ENCODE measurements around the gene TNRC18. TPM values are rescaled to one million over a fixed set of nuclear protein-coding genes. Genes with fewer than 3 reads are reported as not detected.
"Not testable (repeated sequence)": the region's sequence is repeated elsewhere in the genome, so short reads cannot be mapped to it uniquely, and the experiment has no call there.

The TNRC18 gene
- total RNA-seq, 6 experiments from 2014 or later = 70.6 to 87.1 (median 79.9) TPM

DNA sequence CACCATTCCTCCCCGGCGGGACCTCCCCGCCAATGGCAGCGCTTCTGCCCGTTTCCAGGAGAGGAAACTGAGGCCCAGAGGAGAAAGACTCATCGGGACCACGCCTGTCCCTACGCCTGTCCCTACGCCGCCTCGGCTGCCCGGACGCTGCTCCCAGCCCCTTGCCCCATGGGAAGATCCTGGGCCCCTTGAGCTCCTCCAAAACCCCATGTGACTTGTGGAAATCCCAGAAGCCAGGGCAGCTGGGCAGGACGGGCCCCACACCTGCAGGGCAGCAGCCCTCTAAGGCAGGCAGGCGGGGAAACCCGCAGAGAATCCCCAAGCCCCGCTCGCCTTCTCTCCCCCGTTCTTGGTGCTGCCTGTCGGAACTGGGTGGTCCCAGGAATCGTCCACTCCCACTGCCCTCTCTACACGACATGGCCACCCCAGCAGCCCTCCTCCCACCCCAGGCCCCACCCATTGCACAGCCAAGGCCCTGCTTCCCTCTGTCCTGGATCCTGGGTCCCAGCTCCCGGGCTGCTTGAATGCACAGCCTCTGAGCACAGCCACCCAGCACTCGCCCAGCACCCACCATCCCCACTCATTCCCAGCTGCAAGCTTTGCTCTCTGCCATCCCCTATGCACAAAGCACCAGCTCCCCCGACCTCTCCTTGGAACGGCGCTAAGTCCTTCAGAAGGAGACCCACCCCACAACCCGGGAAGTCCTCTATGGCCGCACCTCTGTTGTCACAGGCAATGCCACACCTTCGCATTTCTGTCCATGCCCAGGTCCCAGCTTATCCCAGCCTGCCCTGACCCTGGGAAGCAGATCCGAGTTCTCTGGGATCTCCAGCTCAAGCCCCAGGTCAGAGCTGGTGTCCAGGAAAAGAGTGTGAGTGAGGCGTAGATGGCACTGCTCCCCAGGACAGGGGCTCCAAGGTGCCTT, 90.3 kb downstream of the TNRC18 start:
- Mint-ChIP-seq H3K36me3 (ENCODE audit: low read depth) (peaks cover 28% of the 10 kb centered on the region), H3K4me3 (no peak overlapping the region), H3K4me1 (ENCODE audit: low read depth) (no peaks in the 10 kb centered on the region), H3K9me3 (no peaks in the 10 kb centered on the region), H3K27me3 (ENCODE audit: insufficient read depth) (peaks cover 8% of the 10 kb centered on the region), H3K27ac (no peak overlapping the region)
- no peak for DNase-seq
- TF ChIP-seq, protein P1, sequence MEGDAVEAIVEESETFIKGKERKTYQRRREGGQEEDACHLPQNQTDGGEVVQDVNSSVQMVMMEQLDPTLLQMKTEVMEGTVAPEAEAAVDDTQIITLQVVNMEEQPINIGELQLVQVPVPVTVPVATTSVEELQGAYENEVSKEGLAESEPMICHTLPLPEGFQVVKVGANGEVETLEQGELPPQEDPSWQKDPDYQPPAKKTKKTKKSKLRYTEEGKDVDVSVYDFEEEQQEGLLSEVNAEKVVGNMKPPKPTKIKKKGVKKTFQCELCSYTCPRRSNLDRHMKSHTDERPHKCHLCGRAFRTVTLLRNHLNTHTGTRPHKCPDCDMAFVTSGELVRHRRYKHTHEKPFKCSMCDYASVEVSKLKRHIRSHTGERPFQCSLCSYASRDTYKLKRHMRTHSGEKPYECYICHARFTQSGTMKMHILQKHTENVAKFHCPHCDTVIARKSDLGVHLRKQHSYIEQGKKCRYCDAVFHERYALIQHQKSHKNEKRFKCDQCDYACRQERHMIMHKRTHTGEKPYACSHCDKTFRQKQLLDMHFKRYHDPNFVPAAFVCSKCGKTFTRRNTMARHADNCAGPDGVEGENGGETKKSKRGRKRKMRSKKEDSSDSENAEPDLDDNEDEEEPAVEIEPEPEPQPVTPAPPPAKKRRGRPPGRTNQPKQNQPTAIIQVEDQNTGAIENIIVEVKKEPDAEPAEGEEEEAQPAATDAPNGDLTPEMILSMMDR (IDR thresholded peaks at IDR 0.05) = no peak

DNA sequence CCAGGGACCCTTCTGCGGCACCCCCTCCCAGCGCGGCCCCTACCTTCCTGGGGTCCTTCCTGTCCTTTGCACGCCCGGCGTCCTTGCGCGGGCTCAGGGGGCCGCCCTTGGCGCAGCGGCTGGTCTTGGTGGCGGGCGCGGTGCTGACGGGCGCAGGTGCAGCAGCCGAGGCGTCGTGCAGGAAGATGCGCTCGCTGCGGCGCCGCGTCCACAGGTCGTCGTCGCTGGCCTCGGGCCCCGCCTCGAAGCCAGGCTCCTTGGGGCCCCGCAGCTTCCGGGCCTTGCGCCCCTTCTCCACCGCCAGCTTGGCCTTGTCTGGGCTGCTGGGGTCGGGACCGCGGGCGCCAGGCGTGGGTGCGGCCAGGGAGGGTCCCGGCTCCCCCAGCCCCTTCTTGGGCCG, 91.1 kb downstream of the TNRC18 start:
- Mint-ChIP-seq H3K36me3 (ENCODE audit: low read depth) (peaks cover 28% of the 10 kb centered on the region), H3K9me3 (no peaks in the 10 kb centered on the region)
- DNase-seq = no peak

DNA sequence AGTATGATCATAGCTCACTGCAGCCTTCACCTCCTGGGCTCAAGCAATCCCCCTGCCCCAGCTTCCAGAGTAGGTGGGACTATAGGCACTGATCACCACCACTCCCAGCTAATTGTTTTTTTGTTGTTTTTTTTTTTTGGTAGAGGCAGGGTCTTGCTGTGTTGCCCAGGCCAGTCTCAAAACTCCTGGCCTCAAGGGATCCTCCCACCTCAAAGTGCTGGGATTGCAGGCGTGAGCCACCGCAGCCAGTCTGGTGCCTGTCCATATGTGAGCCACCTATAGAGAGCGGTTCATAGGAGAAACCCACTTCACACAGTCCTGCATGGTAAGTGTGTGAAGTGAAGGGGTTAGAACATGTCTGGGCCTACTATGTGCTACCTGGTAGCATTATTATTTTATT, 93.3 kb downstream of the TNRC18 start:
- Mint-ChIP-seq H3K4me3 (no peak overlapping the region), H3K27ac (no peak overlapping the region), H3K4me1 (ENCODE audit: low read depth) (peaks cover 11% of the 10 kb centered on the region), H3K27me3 (ENCODE audit: insufficient read depth) (peaks cover 7% of the 10 kb centered on the region), H3K36me3 (ENCODE audit: low read depth) (peaks cover 20% of the 10 kb centered on the region), H3K9me3 (no peaks in the 10 kb centered on the region)
- no peak for DNase-seq
- TF ChIP-seq, protein P1 (IDR thresholded peaks at IDR 0.05) = no peak

More for the DNA sequence above, 91.1 kb downstream of the TNRC18 start:
- TF ChIP-seq, protein P1 (IDR thresholded peaks at IDR 0.05) = no peak
- Mint-ChIP-seq H3K4me3 (no peak overlapping the region), H3K27ac (no peak overlapping the region), H3K4me1 (ENCODE audit: low read depth) (peaks cover 3% of the 10 kb centered on the region), H3K27me3 (ENCODE audit: insufficient read depth) (peaks cover 8% of the 10 kb centered on the region)

DNA sequence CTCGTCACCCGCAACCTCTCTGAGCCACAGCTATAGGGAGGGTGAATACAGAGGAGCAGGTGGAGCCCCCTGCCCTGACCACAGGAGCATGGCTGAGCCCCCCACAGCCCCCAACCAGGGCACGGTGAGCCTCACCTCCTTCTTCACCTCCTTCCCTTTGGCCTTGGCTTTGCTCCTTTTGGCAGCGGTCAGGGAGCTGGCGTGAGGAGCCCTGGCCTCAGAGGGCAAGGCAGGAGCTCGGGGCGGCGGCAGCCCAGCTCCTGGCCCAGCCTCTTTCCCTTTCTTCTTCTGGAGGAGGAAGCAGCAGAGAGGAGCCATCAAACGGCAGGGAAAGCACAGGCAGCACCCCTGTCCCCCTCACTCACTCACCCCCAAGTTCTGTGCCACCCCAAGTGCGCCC, 98.7 kb downstream of the TNRC18 start:
- peaks cover 2% of the 10 kb centered on the region for H3K9me3 Mint-ChIP-seq
- H3K4me1 Mint-ChIP-seq (ENCODE audit: low read depth) = peaks cover 11% of the 10 kb centered on the region
- no peak overlapping the region for H3K27ac Mint-ChIP-seq
- no peak for DNase-seq
- H3K36me3 Mint-ChIP-seq (ENCODE audit: low read depth) = peaks cover 28% of the 10 kb centered on the region
- H3K27me3 Mint-ChIP-seq (ENCODE audit: insufficient read depth) = peaks cover 13% of the 10 kb centered on the region
- H3K4me3 Mint-ChIP-seq = no peak overlapping the region
- TF ChIP-seq, protein P1 (IDR thresholded peaks at IDR 0.05) = no peak

DNA sequence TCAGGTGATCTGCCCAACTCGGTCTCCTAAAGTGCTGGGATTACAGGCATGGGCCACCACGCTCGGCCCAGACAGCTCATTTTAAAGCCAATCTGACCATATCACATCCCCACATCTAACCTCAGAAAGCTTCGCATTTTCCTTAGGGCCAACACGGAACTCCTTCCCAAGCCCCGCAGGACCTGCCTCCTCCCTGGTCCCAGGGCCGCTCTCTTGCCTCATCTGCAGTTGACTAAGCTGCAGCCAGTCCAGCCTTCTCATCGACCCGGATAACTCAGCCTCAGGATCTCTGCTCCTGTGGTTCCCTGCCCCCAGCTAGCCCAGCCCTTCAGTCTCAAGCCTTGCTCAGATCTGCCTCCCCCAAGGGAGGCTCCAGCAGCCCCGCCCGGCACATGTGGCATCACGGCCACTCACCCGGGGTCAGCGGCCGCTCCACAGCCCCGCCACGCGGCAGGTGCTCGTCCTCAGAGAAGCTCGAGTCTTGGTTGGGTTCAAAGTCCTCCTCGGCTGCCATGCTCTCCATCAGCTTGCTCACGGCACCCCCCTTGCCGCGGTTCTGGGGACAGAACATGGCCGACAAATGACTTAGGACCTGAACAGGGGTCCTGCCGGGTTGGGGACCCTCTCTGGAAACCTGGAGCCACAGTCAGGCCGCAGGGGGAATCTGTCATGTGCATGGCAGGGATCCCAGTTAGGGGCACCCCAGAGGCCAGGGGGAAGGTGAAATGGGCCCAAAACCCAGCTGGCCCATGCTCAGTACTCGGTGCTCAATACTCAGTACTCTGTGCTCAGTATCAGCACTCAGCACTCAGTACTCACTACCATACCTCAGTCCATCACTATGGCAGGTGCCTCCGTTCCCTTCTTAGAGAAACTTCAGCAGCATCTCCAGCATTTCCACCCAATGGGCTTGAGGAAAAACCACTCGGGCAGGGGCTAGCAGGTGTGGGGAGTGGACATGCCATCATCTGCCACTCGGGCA, 99.5 kb downstream of the TNRC18 start:
- H3K27ac Mint-ChIP-seq, DNase-seq, H3K4me3 Mint-ChIP-seq: not testable (repeated sequence)
- peaks cover 13% of the 10 kb centered on the region for H3K27me3 Mint-ChIP-seq (ENCODE audit: insufficient read depth)
- peaks cover 36% of the 10 kb centered on the region for H3K36me3 Mint-ChIP-seq (ENCODE audit: low read depth)
- peaks cover 11% of the 10 kb centered on the region for H3K9me3 Mint-ChIP-seq
- H3K4me1 Mint-ChIP-seq (ENCODE audit: low read depth) = peaks cover 11% of the 10 kb centered on the region

All from HFFc6 (cell line).